Stimulated activated CD4-positive, alpha-beta T cell treated with anti-CD3 and anti-CD28 coated beads, Interleukin-1b, Interleukin-23, amount 100 ng/mL, for 48 hours (primary cell): Measurements from ENCODE around the gene TMEM255B.
"Not testable (repeated sequence)": the region's sequence is repeated elsewhere in the genome, so short reads cannot be mapped to it uniquely, and the experiment has no call there.

Experiments
- DNase-seq: peaks from one replicate; pipeline ENCODE4 v3.0.0-alpha.2; 2020

The TMEM255B gene

GRCh38 chr13:113791226-113791625 is 32.2 kb downstream of the TMEM255B start:
- no peak for DNase-seq

GRCh38 chr13:113791761-113792160 is 32.7 kb downstream of the TMEM255B start:
- DNase-seq: no peak

- no peak for DNase-seq
Measured at GRCh38 chr13:113792236-113792770, 33.3 kb downstream of the TMEM255B start.

- no peak for DNase-seq
Measured at GRCh38 chr13:113792886-113793717, 34.1 kb downstream of the TMEM255B start.

- DNase-seq: no peak
Measured at GRCh38 chr13:113793718-113794085, 34.7 kb downstream of the TMEM255B start.

- no peak for DNase-seq
Measured at GRCh38 chr13:113794086-113794485, 35.1 kb downstream of the TMEM255B start.

GRCh38 chr13:113794764-113795173 is 35.7 kb downstream of the TMEM255B start:
- no peak for DNase-seq

GRCh38 chr13:113795362-113795761 is 36.3 kb downstream of the TMEM255B start:
- not testable (repeated sequence) for DNase-seq

GRCh38 chr13:113796211-113796963 is 37.4 kb downstream of the TMEM255B start:
- no peak for DNase-seq

- DNase-seq: no peak
Measured at GRCh38 chr13:113796964-113797676, 38.1 kb downstream of the TMEM255B start.

GRCh38 chr13:113798200-113798811 is 39.3 kb downstream of the TMEM255B start:
- no peak for DNase-seq

GRCh38 chr13:113800576-113800926 is 41.5 kb downstream of the TMEM255B start:
- DNase-seq: no peak

- DNase-seq: no peak
Measured at GRCh38 chr13:113801289-113801961, 42.4 kb downstream of the TMEM255B start.

- DNase-seq: no peak
Measured at GRCh38 chr13:113802090-113802531, 43.1 kb downstream of the TMEM255B start.

- DNase-seq: no peak
Measured at GRCh38 chr13:113802761-113803160, 43.7 kb downstream of the TMEM255B start.

GRCh38 chr13:113803409-113804016 is 44.5 kb downstream of the TMEM255B start:
- DNase-seq: no peak

GRCh38 chr13:113804017-113804702 is 45.1 kb downstream of the TMEM255B start:
- no peak for DNase-seq

GRCh38 chr13:113804703-113805430 is 45.8 kb downstream of the TMEM255B start:
- DNase-seq: no peak

- DNase-seq: no peak
Measured at GRCh38 chr13:113805431-113806103, 46.5 kb downstream of the TMEM255B start.

- DNase-seq: no peak
Measured at GRCh38 chr13:113806104-113806471, 47.1 kb downstream of the TMEM255B start.
